H9 (cell line): ENCODE data around the gene C19orf33. TPM values are rescaled to one million over a fixed set of nuclear protein-coding genes. Genes with fewer than 3 reads are reported as not detected.

Experiments used
- DNase-seq: peaks from one replicate; pipeline ENCODE4 v3.0.0-alpha.2; 2017
- H2AFZ ChIP-seq: one replicate; pipeline ENCODE4 v1.6.1; 2013; ENCODE audit warnings: mild to moderate bottlenecking, low read length, control low read depth, moderate library complexity
- H2AK5ac ChIP-seq: 2 replicates; pipeline ENCODE4 v1.6.1; 2013; ENCODE audit warnings: low read length, control low read depth, mixed read lengths; ENCODE audit not compliant: insufficient read length
- H2BK120ac ChIP-seq: one replicate; pipeline ENCODE4 v1.6.1; 2013; ENCODE audit warnings: low read depth, mild to moderate bottlenecking, low read length, control low read depth, inconsistent platforms; ENCODE audit not compliant: poor library complexity, severe bottlenecking
- H2BK12ac ChIP-seq: 2 replicates; pipeline ENCODE4 v1.6.1; 2013; ENCODE audit warnings: low read length, control low read depth, mixed read lengths, low read depth; ENCODE audit not compliant: insufficient read length
- H2BK15ac ChIP-seq: 2 replicates; pipeline ENCODE4 v1.6.1; 2013; ENCODE audit warnings: low read depth, low read length, control low read depth
- H2BK20ac ChIP-seq: one replicate; pipeline ENCODE4 v1.6.1; 2013; ENCODE audit warnings: low read depth, mild to moderate bottlenecking, low read length, control low read depth, inconsistent platforms; ENCODE audit not compliant: poor library complexity, severe bottlenecking
- H2BK5ac ChIP-seq: 2 replicates; pipeline ENCODE4 v1.6.1; 2013; ENCODE audit warnings: low read length, control low read depth, mixed read lengths; ENCODE audit not compliant: insufficient read length
- H3K14ac ChIP-seq: 2 replicates; pipeline ENCODE4 v1.6.1; 2013; ENCODE audit warnings: low read length, control low read depth; ENCODE audit not compliant: insufficient read depth
- H3K18ac ChIP-seq: 2 replicates; pipeline ENCODE4 v1.6.1; 2013; ENCODE audit warnings: low read depth, mild to moderate bottlenecking, mixed read lengths, low read length, control low read depth; ENCODE audit not compliant: insufficient read length
- H3K23ac ChIP-seq: 2 replicates; pipeline ENCODE4 v1.6.1; 2013; ENCODE audit warnings: low read length, control low read depth, mixed read lengths, low read depth; ENCODE audit not compliant: insufficient read length
- H3K23me2 ChIP-seq: 2 replicates; pipeline ENCODE4 v1.6.1; 2013; ENCODE audit warnings: low read depth, mild to moderate bottlenecking, mixed read lengths, low read length, control low read depth; ENCODE audit not compliant: insufficient read length, poor library complexity, severe bottlenecking
- H3K27ac ChIP-seq: 2 replicates; pipeline ENCODE4 v1.5.1; 2013; ENCODE audit warnings: low read length, control low read depth, mixed read lengths, low read depth; ENCODE audit not compliant: insufficient read length
- H3K27me3 ChIP-seq: 2 replicates; pipeline ENCODE4 v1.6.1; 2013; ENCODE audit warnings: low read length, control low read depth, inconsistent platforms; ENCODE audit not compliant: insufficient read depth
- H3K4ac ChIP-seq: 2 replicates; pipeline ENCODE4 v1.6.1; 2013; ENCODE audit warnings: low read depth, mild to moderate bottlenecking, control low read depth, inconsistent platforms, low read length, moderate library complexity
- H3K4me1 ChIP-seq: 2 replicates; pipeline ENCODE4 v1.6.1; 2013; ENCODE audit warnings: low read length, control low read depth, inconsistent platforms; ENCODE audit not compliant: insufficient read depth
- H3K4me2 ChIP-seq: 2 replicates; pipeline ENCODE4 v1.6.1; 2013; ENCODE audit warnings: low read length, control low read depth, mixed read lengths; ENCODE audit not compliant: insufficient read length, insufficient read depth
- H3K56ac ChIP-seq: 2 replicates; pipeline ENCODE4 v1.6.1; 2013; ENCODE audit warnings: low read depth, mild to moderate bottlenecking, mixed read lengths, low read length, control low read depth; ENCODE audit not compliant: insufficient read length
- H3K79me1 ChIP-seq: 2 replicates; pipeline ENCODE4 v1.6.1; 2013; ENCODE audit warnings: low read depth, mild to moderate bottlenecking, moderate library complexity, low read length, control low read depth, inconsistent platforms; ENCODE audit not compliant: insufficient read depth, poor library complexity, severe bottlenecking
- H3K79me2 ChIP-seq: 2 replicates; pipeline ENCODE4 v1.6.1; 2013; ENCODE audit warnings: low read length, control low read depth, inconsistent platforms; ENCODE audit not compliant: insufficient read depth
- H3K9ac ChIP-seq: 2 replicates; pipeline ENCODE4 v1.6.1; 2013; ENCODE audit warnings: low read length, control low read depth, mixed read lengths; ENCODE audit not compliant: insufficient read length; ENCODE audit errors: extremely low read depth
- H3K9me3 ChIP-seq: one replicate; pipeline ENCODE4 v1.6.1; 2013; ENCODE audit warnings: low read depth, low read length, inconsistent platforms; ENCODE audit not compliant: control insufficient read depth
- H3T11ph ChIP-seq: one replicate; pipeline ENCODE4 v1.6.1; 2013; ENCODE audit warnings: mild to moderate bottlenecking, low read length, control low read depth, inconsistent platforms
- H4K20me1 ChIP-seq: one replicate; pipeline ENCODE4 v1.6.1; 2013; ENCODE audit not compliant: control insufficient read depth, insufficient read length, insufficient read depth
- H4K5ac ChIP-seq: 2 replicates; pipeline ENCODE4 v1.6.1; 2013; ENCODE audit warnings: low read depth, mild to moderate bottlenecking, mixed read lengths, low read length, control low read depth; ENCODE audit not compliant: insufficient read length
- H4K8ac ChIP-seq: replicated peaks from 2 replicates; pipeline ENCODE4 v1.6.1; 2013; ENCODE audit warnings: low read length, control low read depth, mixed read lengths, low read depth; ENCODE audit not compliant: insufficient read length
- H4K91ac ChIP-seq: 2 replicates; pipeline ENCODE4 v1.6.1; 2013; ENCODE audit warnings: low read depth, mild to moderate bottlenecking, moderate library complexity, mixed read lengths, low read length, control low read depth; ENCODE audit not compliant: insufficient read length
- H3K27ac Mint-ChIP-seq, 3 experiments: 2 replicates in 2 of 3; 3 replicates in 1 of 3; pipeline ENCODE4 v1.8.0; 2020 to 2021; ENCODE audit warnings: mixed read lengths in 3 of 3, mild to moderate bottlenecking in 1 of 3, moderate library complexity in 1 of 3
- H3K27me3 Mint-ChIP-seq: 2 replicates; pipeline ENCODE4 v1.8.0; 2021; ENCODE audit warnings: low read depth, mild to moderate bottlenecking, moderate library complexity, mixed read lengths
- H3K36me3 Mint-ChIP-seq, 3 experiments: 2 replicates in 2 of 3; 3 replicates in 1 of 3; pipeline ENCODE4 v1.8.0; 2020 to 2021; ENCODE audit warnings: low read depth in 3 of 3, mixed read lengths in 3 of 3; ENCODE audit not compliant: insufficient read depth in 1 of 3
- H3K4me1 Mint-ChIP-seq, 2 experiments: 2 replicates each; pipeline ENCODE4 v1.8.0; 2020; ENCODE audit warnings: mixed read lengths in 2 of 2
- H3K4me3 Mint-ChIP-seq, 2 experiments: 2 replicates in 1 of 2; 3 replicates in 1 of 2; pipeline ENCODE4 v1.8.0; 2020 to 2021; ENCODE audit warnings: mild to moderate bottlenecking in 2 of 2, mixed read lengths in 2 of 2, moderate library complexity in 1 of 2
- H3K9me3 Mint-ChIP-seq, 2 experiments: 2 replicates in 1 of 2; 3 replicates in 1 of 2; pipeline ENCODE4 v1.8.0; 2020; ENCODE audit warnings: mild to moderate bottlenecking in 2 of 2, mixed read lengths in 2 of 2, moderate library complexity in 1 of 2
- CTCF ChIP-seq: fragments of 200-600 bp; sonication (generic); conservative IDR thresholded peaks from 3 replicates; pipeline ENCODE4 v1.8.0; 2021; ENCODE audit warnings: antibody characterized with exemption, mild to moderate bottlenecking
- WGBS: extraction: QIAGEN DNeasy Blood & Tissue Kit; methylation state at CpG from one replicate; pipeline ENCODE4 v1.1.7; 2013; ENCODE audit warnings: missing lambda C conversion rate, low lambda C conversion rate, mixed read lengths; ENCODE audit not compliant: insufficient read length; ENCODE audit errors: extremely low coverage; 5-methylcytosine and 5-hydroxymethylcytosine counted together
- total RNA-seq: library from RNA; stranded (reverse); gene quantifications from 2 replicates; pipeline ENCODE4 v1.2.1, GENCODE V29; 2021

Gene C19orf33
- total RNA-seq, 1 experiment from 2014 or later: not detected

- H3K27me3 ChIP-seq: no peaks in the 10 kb centered on the region
- no peak overlapping the region for H3K4me3 Mint-ChIP-seq
- H3K4me1 Mint-ChIP-seq: peaks cover 6 to 11% of the 10 kb centered on the region in 2 experiments; a peak in 2 of 4 replicates
- no peak overlapping the region for H2AFZ ChIP-seq
- H3K79me2 ChIP-seq: peaks cover 22% of the 10 kb centered on the region
- H3K27ac Mint-ChIP-seq: 0 out of 7 replicates have a peak overlapping the region, but pooled peaks of 1 of the 3 experiments have one; percentile 85
- no peak for DNase-seq
- H3K27me3 Mint-ChIP-seq: no peaks in the 10 kb centered on the region
- no peak overlapping the region for H3K4ac ChIP-seq
- no peak overlapping the region for H4K8ac ChIP-seq
- H3K9me3 ChIP-seq: no peaks in the 10 kb centered on the region
- no peaks in the 10 kb centered on the region for H4K20me1 ChIP-seq
- H3K56ac ChIP-seq: no peak overlapping the region
- no peak overlapping the region for H3K18ac ChIP-seq
- no peak overlapping the region for H3K23ac ChIP-seq
- no peak overlapping the region for H3K4me2 ChIP-seq
- H2BK120ac ChIP-seq: no peak overlapping the region
- TF ChIP-seq CTCF: no peak
- H3K4me1 ChIP-seq: no peaks in the 10 kb centered on the region
- no peak overlapping the region for H2AK5ac ChIP-seq
- peaks cover 12% of the 10 kb centered on the region for H3K79me1 ChIP-seq
- H3K23me2 ChIP-seq: no peaks in the 10 kb centered on the region
- no peak overlapping the region for H3K9ac ChIP-seq
- H4K5ac ChIP-seq: no peak overlapping the region
- no peak overlapping the region for H3T11ph ChIP-seq
- H2BK20ac ChIP-seq: no peak overlapping the region
- peaks cover 3 to 28% (median 26%) of the 10 kb centered on the region in 3 experiments; a peak in 6 of 7 replicates for H3K36me3 Mint-ChIP-seq
- no CpG with 5 or more reads among the region's 5 CpGs for WGBS
- H4K91ac ChIP-seq: no peak overlapping the region
- H3K27ac ChIP-seq: no peak overlapping the region
- H2BK15ac ChIP-seq: no peak overlapping the region
- H3K9me3 Mint-ChIP-seq: no peaks in the 10 kb centered on the region
- H2BK12ac ChIP-seq: no peak overlapping the region
- no peak overlapping the region for H2BK5ac ChIP-seq
- no peak overlapping the region for H3K14ac ChIP-seq
Observed at GRCh38 chr19:38277549-38277948, 26.5 kb upstream of the C19orf33 start.
